Erythroblast (primary cell): ENCODE data around the gene FGA.

Experiments used
- GATA1 ChIP-seq: IDR thresholded peaks from 2 replicates; pipeline ENCODE4 v1.6.1; 2011; ENCODE audit warnings: low read depth, mild to moderate bottlenecking, control low read depth, low read length, moderate library complexity
- POLR2A ChIP-seq: IDR thresholded peaks from 2 replicates; pipeline ENCODE4 v1.6.1; 2011; ENCODE audit warnings: mild to moderate bottlenecking, low read length

DNA sequence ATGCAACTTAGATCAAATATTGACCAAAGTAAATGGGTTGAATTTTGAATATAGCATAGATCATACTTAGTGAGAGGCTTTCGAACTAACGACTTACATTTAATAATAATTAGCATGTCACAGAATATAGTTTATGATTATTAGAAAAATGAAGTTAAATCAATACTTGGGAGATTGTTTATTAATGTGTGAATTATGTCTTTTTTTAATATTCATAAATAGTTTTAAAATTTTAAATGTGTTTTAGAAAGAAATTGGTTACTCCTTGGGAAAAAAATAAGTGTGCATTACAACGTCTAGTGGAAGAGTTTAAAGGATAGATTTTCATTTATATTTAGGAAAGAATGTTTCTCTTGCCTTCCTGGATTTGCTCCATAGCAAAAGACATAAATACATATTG lies 7.3 kb downstream of the FGA start:
- no peak for TF ChIP-seq POLR2A
- TF ChIP-seq GATA1 = no peak
